ENCODE data around the gene RASAL3. TPM values are rescaled to one million over a fixed set of nuclear protein-coding genes. Genes with fewer than 3 reads are reported as not detected.
"Not testable (repeated sequence)": the region's sequence is repeated elsewhere in the genome, so short reads cannot be mapped to it uniquely, and the experiment has no call there.

RASAL3 gene
- polyA plus RNA-seq, 3 donors: 0.61 to 1.5 (median 1.0) TPM

GRCh38 chr19:15421721-15422260 lies 42.6 kb downstream of the RASAL3 start:
- DNase-seq (ENCODE audit: low read depth in 3 of 3, low spot score in 2 of 3): no peak

- no peak for DNase-seq (ENCODE audit: low read depth in 3 of 3, low spot score in 2 of 3)
Observed at GRCh38 chr19:15421136-15421695, 43.1 kb downstream of the RASAL3 start.

- no peak for DNase-seq (ENCODE audit: low read depth in 3 of 3, low spot score in 2 of 3)
Observed at GRCh38 chr19:15419413-15420025, 44.8 kb downstream of the RASAL3 start.

- DNase-seq (ENCODE audit: low read depth in 3 of 3, low spot score in 2 of 3): peak; percentile 98 to 100 (median 99)
Observed at GRCh38 chr19:15418579-15419412, 45.5 kb downstream of the RASAL3 start, which contains the start of gene AKAP8L. Gene AKAP8L (minus strand): TSS chr19:15418988. CDS start chr19:15418923, 65 bp downstream.

GRCh38 chr19:15418231-15418578 lies 46.1 kb downstream of the RASAL3 start:
- no peak for DNase-seq (ENCODE audit: low read depth in 3 of 3, low spot score in 2 of 3)

GRCh38 chr19:15417699-15418098 lies 46.6 kb downstream of the RASAL3 start:
- DNase-seq (ENCODE audit: low read depth in 3 of 3, low spot score in 2 of 3): no peak

- no peak for DNase-seq (ENCODE audit: low read depth in 3 of 3, low spot score in 2 of 3)
Observed at GRCh38 chr19:15412832-15413231, 51.5 kb downstream of the RASAL3 start.

GRCh38 chr19:15411351-15411750 lies 53.0 kb downstream of the RASAL3 start:
- DNase-seq (ENCODE audit: low read depth in 3 of 3, low spot score in 2 of 3): not testable (repeated sequence)

- no peak for DNase-seq (ENCODE audit: low read depth in 3 of 3, low spot score in 2 of 3)
Observed at GRCh38 chr19:15404780-15405211, 59.5 kb downstream of the RASAL3 start.

GRCh38 chr19:15404097-15404779 lies 60.1 kb downstream of the RASAL3 start:
- no peak for DNase-seq (ENCODE audit: low read depth in 3 of 3, low spot score in 2 of 3)

- DNase-seq (ENCODE audit: low read depth in 3 of 3, low spot score in 2 of 3): no peak
Observed at GRCh38 chr19:15403151-15403531, 61.2 kb downstream of the RASAL3 start.

- no peak for DNase-seq (ENCODE audit: low read depth in 3 of 3, low spot score in 2 of 3)
Observed at GRCh38 chr19:15402411-15403150, 61.8 kb downstream of the RASAL3 start.

Other genes with a start within 250 kb of the RASAL3 start
- 1 to 10 TPM; 4.5 to 5.6 (median 5.2) TPM for gene EPHX3, start 232.1 kb downstream of the RASAL3 start, polyA plus RNA-seq (ENCODE audit: insufficient read length in 3 of 3)
- gene BRD4, start 132.0 kb downstream of the RASAL3 start, polyA plus RNA-seq (ENCODE audit: insufficient read length in 3 of 3): 10 to 100 TPM; 36.4 to 48.3 (median 41.4) TPM
- 10 to 100 TPM; 22.7 to 25.0 (median 24.9) TPM for gene AKAP8, start 84.8 kb downstream of the RASAL3 start, polyA plus RNA-seq (ENCODE audit: insufficient read length in 3 of 3)
- 100 to 1,000 TPM in 1 of 3 donors, 10 to 100 TPM in 2; 93.0 to 101 (median 96.4) TPM for gene AKAP8L, start 45.6 kb downstream of the RASAL3 start, polyA plus RNA-seq (ENCODE audit: insufficient read length in 3 of 3)
- gene WIZ, start 14.6 kb downstream of the RASAL3 start, polyA plus RNA-seq (ENCODE audit: insufficient read length in 3 of 3): 10 to 100 TPM; 22.4 to 26.1 (median 22.4) TPM
- gene PGLYRP2, start 15.0 kb upstream of the RASAL3 start, polyA plus RNA-seq (ENCODE audit: insufficient read length in 3 of 3): under 1 TPM in 1 of 3 donors, not detected in 2; 0.07 TPM
- under 1 TPM in 2 of 3 donors, not detected in 1; 0.28 to 0.41 TPM for gene CYP4F22, start 44.0 kb upstream of the RASAL3 start, polyA plus RNA-seq (ENCODE audit: insufficient read length in 3 of 3)
- under 1 TPM in 1 of 3 donors, not detected in 2; 0.04 TPM for gene CYP4F8, start 150.7 kb upstream of the RASAL3 start, polyA plus RNA-seq (ENCODE audit: insufficient read length in 3 of 3)
- under 1 TPM; 0.15 to 0.51 (median 0.18) TPM for gene CYP4F3, start 176.4 kb upstream of the RASAL3 start, polyA plus RNA-seq (ENCODE audit: insufficient read length in 3 of 3)
- gene CYP4F12, start 208.5 kb upstream of the RASAL3 start, polyA plus RNA-seq (ENCODE audit: insufficient read length in 3 of 3): under 1 TPM in 2 of 3 donors, not detected in 1; 0.49 to 0.61 TPM